ENCODE measurements around the gene FOXC1.
A peak's percentile ranks its signal among the peaks of the same experiment; 100 is the strongest.

The FOXC1 gene

DNA sequence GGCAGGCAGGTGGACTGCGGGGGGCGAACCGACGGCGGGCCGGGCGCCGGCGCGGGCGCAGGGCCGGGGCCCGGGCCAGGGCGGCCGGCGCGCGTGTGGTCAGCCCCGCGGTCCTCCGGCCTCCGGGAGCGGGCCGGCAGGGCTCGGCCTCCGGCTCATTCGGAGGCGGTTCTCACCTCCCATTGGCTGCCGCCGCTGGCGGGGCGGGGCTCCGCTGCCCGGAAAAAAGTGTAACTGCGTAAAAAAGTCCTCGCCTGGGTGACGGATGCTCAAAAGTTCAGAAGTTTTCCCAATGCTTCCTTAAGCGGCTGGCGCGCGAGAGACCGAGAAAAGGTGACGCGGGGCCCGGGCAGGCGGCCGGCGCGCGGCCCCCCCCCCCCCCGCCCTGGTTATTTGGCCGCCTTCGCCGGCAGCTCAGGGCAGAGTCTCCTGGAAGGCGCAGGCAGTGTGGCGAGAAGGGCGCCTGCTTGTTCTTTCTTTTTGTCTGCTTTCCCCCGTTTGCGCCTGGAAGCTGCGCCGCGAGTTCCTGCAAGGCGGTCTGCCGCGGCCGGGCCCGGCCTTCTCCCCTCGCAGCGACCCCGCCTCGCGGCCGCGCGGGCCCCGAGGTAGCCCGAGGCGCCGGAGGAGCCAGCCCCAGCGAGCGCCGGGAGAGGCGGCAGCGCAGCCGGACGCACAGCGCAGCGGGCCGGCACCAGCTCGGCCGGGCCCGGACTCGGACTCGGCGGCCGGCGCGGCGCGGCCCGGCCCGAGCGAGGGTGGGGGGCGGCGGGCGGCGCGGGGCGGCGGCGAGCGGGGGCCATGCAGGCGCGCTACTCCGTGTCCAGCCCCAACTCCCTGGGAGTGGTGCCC is at the start of gene FOXC1:
Gene FOXC1, plus strand, starts transcription at position 268 of the 849 bp plus-strand sequence. Its CDS starts 531 bp downstream, at position 799.
- DNase-seq (ENCODE audit: low read depth in 2 of 2), result peak in 1 of 2 donors; percentile 47

- no peak for DNase-seq (ENCODE audit: low read depth in 2 of 2)
These were observed 49.2 kb upstream of the FOXC1 start for GRCh38 chr6:1560281-1561058.

GRCh38 chr6:1561355-1561754 is 48.4 kb upstream of the FOXC1 start:
- DNase-seq (ENCODE audit: low read depth in 2 of 2), result no peak

DNA sequence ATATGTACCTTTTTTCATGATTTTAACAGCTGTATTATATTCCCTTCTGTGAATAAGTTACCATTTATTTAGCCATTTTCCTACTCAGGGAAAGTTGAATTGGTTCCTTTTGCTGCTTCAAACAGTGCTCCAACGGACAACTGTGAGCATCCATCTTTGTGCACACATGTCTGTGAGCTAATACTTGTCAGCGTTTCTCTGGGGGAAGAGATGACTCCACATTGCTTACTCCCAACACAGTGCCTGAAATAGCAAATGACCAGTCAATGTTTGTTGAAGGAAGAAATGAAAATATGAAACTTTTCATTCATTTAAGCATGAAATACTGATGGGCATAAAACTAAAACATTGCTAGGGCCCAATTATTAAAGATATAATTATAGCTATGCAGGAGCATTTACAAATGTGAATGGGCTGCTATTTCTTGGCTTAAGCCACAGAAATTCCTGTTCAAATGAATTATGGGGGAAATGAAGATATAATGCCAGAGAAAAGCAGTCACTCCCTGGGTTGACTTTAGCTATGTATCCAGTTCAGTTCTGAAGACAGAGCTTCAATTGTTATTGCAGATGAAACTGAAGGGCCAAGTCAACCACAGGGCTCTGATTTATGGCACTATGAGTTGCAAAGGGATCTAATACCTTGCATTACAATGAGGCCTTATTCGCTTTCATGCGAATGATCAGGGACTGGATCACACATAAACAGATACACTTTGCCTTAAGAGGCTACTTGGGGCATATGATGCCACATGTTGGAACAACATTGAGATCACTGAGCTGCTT is 47.4 kb upstream of the FOXC1 start:
- no peak for DNase-seq (ENCODE audit: low read depth in 2 of 2)

- DNase-seq (ENCODE audit: low read depth in 2 of 2), result no peak
These were observed 40.3 kb upstream of the FOXC1 start for GRCh38 chr6:1569377-1569776.

DNA sequence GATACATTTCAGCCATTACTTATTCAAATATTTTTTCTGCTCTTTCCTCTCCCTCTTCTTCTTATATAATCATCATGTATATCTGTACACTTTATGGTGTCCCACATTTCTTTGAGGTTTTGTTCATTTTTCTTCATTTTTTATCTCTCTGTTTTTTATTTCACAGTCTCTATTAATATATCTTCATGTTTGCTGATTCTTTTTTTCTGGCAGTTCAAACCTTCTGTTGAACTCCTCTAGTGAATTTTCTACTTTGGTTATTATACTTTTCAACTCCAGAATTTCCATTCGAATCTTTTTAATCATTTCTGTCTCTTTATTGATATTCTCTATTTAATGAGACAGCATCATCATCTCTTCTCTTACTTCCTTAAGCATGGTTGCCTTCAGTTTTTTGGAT is 38.9 kb upstream of the FOXC1 start:
- DNase-seq (ENCODE audit: low read depth in 2 of 2), result no peak

- no peak for DNase-seq (ENCODE audit: low read depth in 2 of 2)
These were observed 36.8 kb upstream of the FOXC1 start for GRCh38 chr6:1572892-1573291.

GRCh38 chr6:1574083-1574761 is 35.5 kb upstream of the FOXC1 start:
- DNase-seq (ENCODE audit: low read depth in 2 of 2), result no peak

GRCh38 chr6:1574890-1575209 is 34.9 kb upstream of the FOXC1 start:
- no peak for DNase-seq (ENCODE audit: low read depth in 2 of 2)

- no peak for DNase-seq (ENCODE audit: low read depth in 2 of 2)
These were observed 34.3 kb upstream of the FOXC1 start for GRCh38 chr6:1575210-1576041.

GRCh38 chr6:1576166-1576565 is 33.5 kb upstream of the FOXC1 start:
- no peak for DNase-seq (ENCODE audit: low read depth in 2 of 2)

GRCh38 chr6:1576711-1577110 is 33.0 kb upstream of the FOXC1 start:
- DNase-seq (ENCODE audit: low read depth in 2 of 2), result no peak

DNA sequence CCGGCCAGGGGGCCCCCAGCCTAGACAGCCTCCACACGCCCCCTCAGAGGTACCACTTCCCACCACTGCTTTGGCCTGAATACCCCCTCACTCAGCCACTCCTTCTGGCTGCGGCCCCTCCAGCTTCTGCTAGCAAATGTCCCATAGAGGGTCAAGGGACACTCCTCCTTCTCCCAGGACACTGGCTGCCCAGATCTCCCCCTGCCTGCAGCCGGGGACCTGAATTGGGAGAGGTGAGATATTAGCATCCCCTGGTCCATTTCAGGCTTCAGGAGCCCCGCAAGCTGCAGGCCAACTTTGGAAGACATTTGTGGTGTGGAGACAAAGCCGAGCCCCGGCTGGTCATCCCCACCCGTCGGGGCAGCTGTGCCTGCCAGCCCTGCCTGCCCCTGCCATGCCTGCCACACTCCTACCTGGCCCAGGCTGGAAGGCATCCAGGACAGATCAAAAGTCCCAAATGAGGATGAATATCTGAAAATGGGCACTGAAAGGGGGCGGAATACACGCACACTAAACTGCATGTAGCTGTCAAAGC is 32.5 kb upstream of the FOXC1 start:
- no peak for DNase-seq (ENCODE audit: low read depth in 2 of 2)

- DNase-seq (ENCODE audit: low read depth in 2 of 2), result no peak
These were observed 31.6 kb upstream of the FOXC1 start for GRCh38 chr6:1577896-1578745.

DNA sequence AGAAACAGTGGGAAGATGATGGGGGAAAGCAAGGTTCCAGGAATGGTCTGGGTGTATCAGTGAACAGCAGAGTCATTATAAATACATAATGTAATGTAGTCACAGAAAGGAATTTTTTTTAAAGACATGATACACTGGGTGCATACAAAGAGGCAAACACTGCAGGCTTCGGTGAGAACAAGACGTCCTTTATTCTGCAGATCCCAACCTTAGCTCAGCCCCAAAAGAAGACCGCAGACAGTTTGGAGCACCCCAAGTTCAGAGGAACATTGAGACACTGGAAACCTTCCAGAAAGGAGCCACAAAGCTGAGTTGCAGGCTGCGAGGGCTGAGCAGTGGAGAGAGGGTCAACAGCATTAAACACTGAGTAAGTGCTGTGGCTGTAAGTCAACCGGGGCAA is 30.6 kb upstream of the FOXC1 start:
- no peak for DNase-seq (ENCODE audit: low read depth in 2 of 2)

GRCh38 chr6:1580109-1580508 is 29.6 kb upstream of the FOXC1 start:
- no peak for DNase-seq (ENCODE audit: low read depth in 2 of 2)

GRCh38 chr6:1580585-1580984 is 29.1 kb upstream of the FOXC1 start:
- DNase-seq (ENCODE audit: low read depth in 2 of 2), result no peak

DNA sequence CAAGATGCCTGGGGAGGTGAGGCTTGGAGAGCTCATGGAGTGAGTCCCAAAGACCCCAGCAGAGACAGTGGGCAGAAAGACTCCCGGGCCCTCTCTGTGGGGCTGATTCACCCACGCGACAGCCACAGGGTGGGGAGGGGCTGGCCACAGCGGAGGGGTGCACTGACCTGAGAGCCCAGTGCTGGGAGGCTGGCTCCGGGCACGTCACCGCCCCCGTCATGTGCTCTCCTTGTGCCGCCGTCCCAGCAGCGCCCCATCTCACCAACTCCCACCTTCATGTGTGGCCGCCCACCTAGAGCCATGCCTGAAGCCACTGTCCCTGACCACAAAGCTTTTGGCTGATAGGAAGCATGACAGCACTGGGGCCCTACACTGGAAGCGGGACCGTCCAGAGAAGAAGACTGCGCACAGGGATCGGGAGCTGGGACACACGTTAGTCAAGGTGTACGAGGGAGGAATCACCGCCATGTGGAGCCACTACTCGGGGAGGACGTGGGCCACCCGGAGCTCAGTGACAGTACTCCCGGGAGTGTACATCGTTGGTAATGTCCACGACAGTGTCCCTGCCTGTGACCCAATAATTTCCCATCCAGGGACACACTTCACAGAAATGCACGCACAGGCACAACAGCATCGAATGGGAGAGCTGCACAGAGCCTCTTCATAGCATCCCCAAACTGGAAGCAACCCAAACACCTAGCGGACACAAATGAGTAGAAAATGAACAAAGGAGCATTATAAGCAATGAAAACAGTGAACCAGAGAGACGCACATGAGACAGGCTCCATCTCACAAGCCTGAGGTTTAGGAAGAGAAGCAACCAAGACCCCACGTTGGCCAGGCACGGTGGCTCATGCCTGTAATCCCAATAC is 28.4 kb upstream of the FOXC1 start:
- DNase-seq (ENCODE audit: low read depth in 2 of 2), result no peak

- DNase-seq (ENCODE audit: low read depth in 2 of 2), result no peak
These were observed 25.6 kb upstream of the FOXC1 start for GRCh38 chr6:1584146-1584545.

Measured in stimulated activated CD4-positive, alpha-beta T cell treated with anti-CD3 and anti-CD28 coated beads, Interleukin-4, amount 100 ng/mL, for 48 hours (primary cell).